Measurements from ENCODE around the gene ORC5. TPM values are rescaled to one million over a fixed set of nuclear protein-coding genes. Genes with fewer than 3 reads are reported as not detected.

Gene ORC5
- total RNA-seq, 2 experiments from 2014 or later = 22.1 to 26.0 TPM

DNA sequence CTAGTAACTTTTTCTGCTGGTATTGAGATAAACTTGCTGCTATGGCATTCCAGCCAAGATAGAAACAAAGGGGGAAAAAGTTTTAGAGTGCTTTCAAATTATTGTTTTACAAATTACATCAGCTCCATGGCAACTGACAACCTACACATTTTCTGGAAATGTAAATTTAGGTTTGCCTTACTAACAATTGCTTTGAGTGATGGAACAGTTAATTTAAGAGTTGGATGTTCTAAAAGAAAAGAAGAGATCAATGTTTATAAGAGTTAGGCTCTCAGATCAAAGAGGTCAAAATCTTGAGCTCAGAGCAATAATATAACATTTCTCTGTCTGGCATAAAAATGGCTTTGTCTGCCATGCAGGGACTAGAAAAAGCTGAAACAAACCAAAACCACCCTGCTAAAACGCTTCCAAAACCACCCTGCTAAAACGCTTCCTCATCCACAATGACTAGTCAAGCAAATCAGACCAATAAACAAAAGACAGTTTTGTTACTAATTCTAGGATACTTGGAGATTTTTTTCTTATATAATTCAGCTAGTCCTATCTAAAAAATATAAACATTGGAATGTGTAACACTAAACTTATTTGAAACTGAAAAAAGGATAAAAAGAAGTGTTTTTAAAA is 32.3 kb downstream of the ORC5 start:
- POLR2A ChIA-PET = interaction anchor here (0.6 kb wide), 1 partner anchor 18 kb away, joined by 3 read pairs; no protein-coding TSS in a partner anchor
- CTCF ChIA-PET = interaction anchor here (0.5 to 1.2 kb wide), 2 partner anchors 12 to 30 kb away, joined by 3 to 4 read pairs; no protein-coding TSS in a partner anchor
- TF ChIP-seq, protein P1, sequence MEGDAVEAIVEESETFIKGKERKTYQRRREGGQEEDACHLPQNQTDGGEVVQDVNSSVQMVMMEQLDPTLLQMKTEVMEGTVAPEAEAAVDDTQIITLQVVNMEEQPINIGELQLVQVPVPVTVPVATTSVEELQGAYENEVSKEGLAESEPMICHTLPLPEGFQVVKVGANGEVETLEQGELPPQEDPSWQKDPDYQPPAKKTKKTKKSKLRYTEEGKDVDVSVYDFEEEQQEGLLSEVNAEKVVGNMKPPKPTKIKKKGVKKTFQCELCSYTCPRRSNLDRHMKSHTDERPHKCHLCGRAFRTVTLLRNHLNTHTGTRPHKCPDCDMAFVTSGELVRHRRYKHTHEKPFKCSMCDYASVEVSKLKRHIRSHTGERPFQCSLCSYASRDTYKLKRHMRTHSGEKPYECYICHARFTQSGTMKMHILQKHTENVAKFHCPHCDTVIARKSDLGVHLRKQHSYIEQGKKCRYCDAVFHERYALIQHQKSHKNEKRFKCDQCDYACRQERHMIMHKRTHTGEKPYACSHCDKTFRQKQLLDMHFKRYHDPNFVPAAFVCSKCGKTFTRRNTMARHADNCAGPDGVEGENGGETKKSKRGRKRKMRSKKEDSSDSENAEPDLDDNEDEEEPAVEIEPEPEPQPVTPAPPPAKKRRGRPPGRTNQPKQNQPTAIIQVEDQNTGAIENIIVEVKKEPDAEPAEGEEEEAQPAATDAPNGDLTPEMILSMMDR (IDR thresholded peaks at IDR 0.05) = no peak
- no peak for DNase-seq
- Mint-ChIP-seq H3K27ac (no peak overlapping the region), H3K9me3 (peaks cover 12% of the 10 kb centered on the region), H3K36me3 (ENCODE audit: low read depth) (peaks cover 40% of the 10 kb centered on the region), H3K4me3 (no peak overlapping the region), H3K27me3 (no peaks in the 10 kb centered on the region), H3K4me1 (ENCODE audit: low read depth) (no peaks in the 10 kb centered on the region)
- intact Hi-C loops (cut with micrococcal nuclease) = no loop called here
- ATAC-seq = no peak

DNA sequence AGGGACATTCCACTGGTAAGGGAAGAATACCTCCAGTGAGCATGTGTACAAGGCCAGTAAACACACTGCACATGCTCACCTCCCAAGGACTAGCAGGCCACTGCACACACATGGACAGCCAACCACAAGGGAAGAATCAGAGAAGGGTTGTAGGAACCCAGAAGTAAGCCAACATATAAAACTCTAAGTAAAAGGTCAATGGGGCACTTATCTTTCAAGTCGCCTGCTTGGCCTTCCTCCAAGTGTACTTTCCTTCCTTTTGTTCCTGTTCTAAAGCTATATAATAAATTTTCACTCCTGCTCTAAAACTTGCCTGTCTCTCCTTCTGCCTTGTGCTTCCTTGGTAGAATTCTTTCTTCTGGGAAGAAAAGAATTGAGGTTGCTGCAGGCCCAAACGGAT is 33.0 kb downstream of the ORC5 start:
- POLR2A ChIA-PET = no interaction called here
- TF ChIP-seq, protein P1 (IDR thresholded peaks at IDR 0.05) = no peak
- Mint-ChIP-seq H3K4me3 (no peak overlapping the region), H3K27me3 (no peaks in the 10 kb centered on the region), H3K27ac (no peak overlapping the region), H3K4me1 (ENCODE audit: low read depth) (no peaks in the 10 kb centered on the region), H3K36me3 (ENCODE audit: low read depth) (peaks cover 38% of the 10 kb centered on the region), H3K9me3 (peaks cover 9% of the 10 kb centered on the region)
- CTCF ChIA-PET = interaction anchor here (0.5 to 1.3 kb wide), 3 partner anchors 22 to 601 kb away, joined by 3 read pairs; no protein-coding TSS in a partner anchor
- intact Hi-C loops (cut with micrococcal nuclease) = no loop called here
- ATAC-seq = no peak
- no peak for DNase-seq

DNA sequence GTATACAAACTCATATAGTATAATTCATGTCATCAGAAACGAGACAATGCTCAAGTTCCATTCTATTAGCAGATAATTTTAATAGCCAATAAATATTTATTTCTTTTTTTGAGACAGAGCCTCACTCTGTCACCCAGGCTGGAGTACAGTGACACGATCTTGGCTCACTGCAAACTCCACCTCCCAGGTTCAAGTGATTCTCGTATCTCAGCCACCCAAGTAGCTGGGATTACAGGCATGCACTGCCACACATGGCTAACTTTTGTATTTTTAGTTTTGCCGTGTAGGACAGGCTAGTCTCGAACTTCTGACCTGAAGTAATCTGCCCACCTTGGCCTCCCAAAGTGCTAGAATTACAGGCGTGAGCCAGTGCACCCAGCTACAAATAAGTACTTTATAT is 45.7 kb downstream of the ORC5 start:
- Mint-ChIP-seq H3K4me3 (no peak overlapping the region), H3K36me3 (ENCODE audit: low read depth) (peaks cover 22% of the 10 kb centered on the region), H3K27me3 (no peaks in the 10 kb centered on the region), H3K4me1 (ENCODE audit: low read depth) (no peaks in the 10 kb centered on the region), H3K9me3 (no peaks in the 10 kb centered on the region), H3K27ac (no peak overlapping the region)
- TF ChIP-seq, protein P1 (IDR thresholded peaks at IDR 0.05) = no peak
- POLR2A ChIA-PET = no interaction called here
- ATAC-seq (no peak), DNase-seq (no peak)
- CTCF ChIA-PET = interaction anchor here (2.0 kb wide), 1 partner anchor 8 kb away, joined by 6 read pairs; no protein-coding TSS in a partner anchor
- intact Hi-C loops (cut with micrococcal nuclease) = loop anchor here (5.0 kb wide), 1 partner anchor 590 kb away; no protein-coding TSS in a partner anchor

DNA sequence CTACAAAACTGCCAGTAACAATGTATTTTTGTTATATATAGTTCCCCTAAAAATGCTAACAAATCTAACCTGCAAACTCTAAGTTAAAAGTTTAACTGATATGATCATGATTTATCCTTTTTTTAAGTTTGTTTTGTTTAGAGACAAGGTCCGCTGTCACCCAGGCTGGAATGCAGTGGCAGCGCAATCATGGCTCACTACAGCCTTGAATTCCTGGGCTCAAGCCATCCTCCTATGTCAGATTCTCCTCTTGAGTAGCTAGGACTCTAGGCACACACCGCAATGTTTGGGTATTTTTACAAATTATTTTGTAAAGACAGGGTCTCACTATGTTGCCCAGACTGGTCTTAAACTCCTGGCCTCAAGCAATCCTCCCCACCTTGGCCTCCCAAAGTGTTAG is 46.6 kb downstream of the ORC5 start:
- TF ChIP-seq, protein P1 (IDR thresholded peaks at IDR 0.05) = no peak
- H3K4me3 Mint-ChIP-seq = no peak overlapping the region
- no peak overlapping the region for H3K27ac Mint-ChIP-seq
- H3K4me1 Mint-ChIP-seq (ENCODE audit: low read depth) = no peaks in the 10 kb centered on the region
- intact Hi-C loops (cut with micrococcal nuclease) = loop anchor here (5.0 kb wide), 1 partner anchor 589 kb away; no protein-coding TSS in a partner anchor
- DNase-seq (no peak), ATAC-seq (no peak)
- H3K27me3 Mint-ChIP-seq = no peaks in the 10 kb centered on the region
- POLR2A ChIA-PET = no interaction called here
- no peaks in the 10 kb centered on the region for H3K9me3 Mint-ChIP-seq
- H3K36me3 Mint-ChIP-seq (ENCODE audit: low read depth) = peaks cover 19% of the 10 kb centered on the region
- CTCF ChIA-PET = interaction anchor here (1.0 to 2.0 kb wide), 2 partner anchors 9 to 587 kb away, joined by 3 to 6 read pairs; no protein-coding TSS in a partner anchor

DNA sequence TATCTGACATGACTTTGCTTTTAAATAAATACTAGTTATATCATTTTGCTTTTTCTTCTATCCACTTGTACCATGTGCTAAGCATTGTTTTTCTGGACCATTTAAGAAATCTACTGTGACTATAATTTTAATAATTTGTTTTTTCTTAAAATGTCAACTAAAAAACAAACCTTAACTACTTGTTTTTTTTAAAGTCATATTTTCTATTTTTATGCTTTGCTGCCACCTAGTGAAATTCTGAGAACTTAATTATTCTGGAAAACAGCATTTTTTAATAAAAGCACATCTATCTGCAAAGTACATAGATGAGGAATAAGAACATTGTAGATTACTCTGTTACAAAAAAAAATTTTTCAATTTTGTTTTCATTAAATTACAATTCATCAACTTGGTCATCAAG is 47.4 kb downstream of the ORC5 start:
- Mint-ChIP-seq H3K9me3 (no peaks in the 10 kb centered on the region), H3K27me3 (no peaks in the 10 kb centered on the region), H3K36me3 (ENCODE audit: low read depth) (peaks cover 19% of the 10 kb centered on the region), H3K4me1 (ENCODE audit: low read depth) (no peaks in the 10 kb centered on the region), H3K4me3 (no peak overlapping the region), H3K27ac (no peak overlapping the region)
- no peak for ATAC-seq
- CTCF ChIA-PET = interaction anchor here (0.9 to 1.7 kb wide), 3 partner anchors 11 to 586 kb away, joined by 4 to 6 read pairs (median 5); no protein-coding TSS in a partner anchor
- TF ChIP-seq, protein P1 (IDR thresholded peaks at IDR 0.05) = peak; percentile 58
- DNase-seq = no peak
- POLR2A ChIA-PET = no interaction called here
- intact Hi-C loops (cut with micrococcal nuclease) = loop anchor here (5.0 kb wide), 1 partner anchor 588 kb away; no protein-coding TSS in a partner anchor

Measured in activated CD8-positive, alpha-beta T cell treated with anti-CD3 and anti-CD28 coated beads for 36 hours (primary cell).